ENCODE data around the gene ZSCAN10. TPM values are rescaled to one million over a fixed set of nuclear protein-coding genes. Genes with fewer than 3 reads are reported as not detected.
A peak's percentile ranks its signal among the peaks of the same experiment; 100 is the strongest.
"Not testable (repeated sequence)": the region's sequence is repeated elsewhere in the genome, so short reads cannot be mapped to it uniquely, and the experiment has no call there.

The ZSCAN10 gene
- total and polyA plus RNA-seq, 2 of the 13 experiments (the other 11 are each of a cell fraction or from before 2014, with no cell fraction given), result not detected

GRCh38 chr16:3072576-3073263 lies 26.4 kb downstream of the ZSCAN10 start:
- POLR2A ChIA-PET; H3K4me3 ChIP-seq (replicated peaks in 1 of 3; ENCODE audit: insufficient read depth in 1 of 3, low read depth in 2 of 3, low read length in 3 of 3); CTCF ChIA-PET (ENCODE audit: low intra/inter-chr PET ratio, low total read pairs); FAIRE-seq; H4K20me1 ChIP-seq (ENCODE audit: insufficient read depth, low read length); H3K4me2 ChIP-seq (ENCODE audit: low read depth, low read length); H3K79me2 ChIP-seq (ENCODE audit: insufficient read depth, low read length); H3K36me3 ChIP-seq (replicated peaks in 1 of 2; ENCODE audit: control insufficient read depth in 1 of 2, insufficient read depth in 2 of 2, low read length in 2 of 2); DNase-seq (ENCODE audit: low spot score); intact Hi-C loops (cut with micrococcal nuclease; ENCODE audit: unreplicated experiment); H3K9me3 ChIP-seq (ENCODE audit: low read length); H3K27ac ChIP-seq (ENCODE audit: extremely low read length, insufficient read depth, low read length); BruUV-seq (replicated peaks); in situ Hi-C loops (cut with HindIII; ENCODE audit: extremely low pct_ligation_motif_present, low pct_unique_long_range_greater_than_20kb); H2AFZ ChIP-seq (ENCODE audit: low read length); H3K9ac ChIP-seq (ENCODE audit: insufficient read depth, low read depth, low read length): not testable (repeated sequence)
- Histone ChIP-seq H3K27me3 (ENCODE audit: control insufficient read depth in 1 of 2, insufficient read depth in 2 of 2, low read length in 2 of 2) (peaks cover 2 to 13% of the 10 kb centered on the region in 2 experiments; a peak in 3 of 5 replicates), H3K4me1 (ENCODE audit: insufficient read depth, low read length) (peaks cover 11% of the 10 kb centered on the region)
- WGBS (ENCODE audit: low lambda C conversion rate), result no CpG with 5 or more reads among the region's 18 CpGs
- ATAC-seq, result peak; percentile 17; the same call in 2 of the 3 replicates

GRCh38 chr16:3072148-3072547 lies 26.9 kb downstream of the ZSCAN10 start:
- H3K9me3 ChIP-seq (ENCODE audit: low read length); BruUV-seq (replicated peaks); H3K4me3 ChIP-seq (replicated peaks in 1 of 3; ENCODE audit: insufficient read depth in 1 of 3, low read depth in 2 of 3, low read length in 3 of 3); POLR2A ChIA-PET; H3K4me2 ChIP-seq (ENCODE audit: low read depth, low read length); DNase-seq (ENCODE audit: low spot score); intact Hi-C loops (cut with micrococcal nuclease; ENCODE audit: unreplicated experiment); H3K27ac ChIP-seq (ENCODE audit: extremely low read length, insufficient read depth, low read length); in situ Hi-C loops (cut with HindIII; ENCODE audit: extremely low pct_ligation_motif_present, low pct_unique_long_range_greater_than_20kb); H4K20me1 ChIP-seq (ENCODE audit: insufficient read depth, low read length); H3K9ac ChIP-seq (ENCODE audit: insufficient read depth, low read depth, low read length); FAIRE-seq; H3K79me2 ChIP-seq (ENCODE audit: insufficient read depth, low read length); CTCF ChIA-PET (ENCODE audit: low intra/inter-chr PET ratio, low total read pairs); H2AFZ ChIP-seq (ENCODE audit: low read length): not testable (repeated sequence)
- 25% methylated on average over 3 of the region's 4 CpGs for WGBS (ENCODE audit: low lambda C conversion rate)
- Histone ChIP-seq H3K36me3 (replicated peaks in 1 of 2; ENCODE audit: control insufficient read depth in 1 of 2, insufficient read depth in 2 of 2, low read length in 2 of 2) (peaks cover 9 to 15% of the 10 kb centered on the region in 2 experiments; a peak in 2 of 5 replicates), H3K27me3 (ENCODE audit: control insufficient read depth in 1 of 2, insufficient read depth in 2 of 2, low read length in 2 of 2) (peaks cover 2 to 13% of the 10 kb centered on the region in 2 experiments; a peak in 3 of 5 replicates), H3K4me1 (ENCODE audit: insufficient read depth, low read length) (peaks cover 17% of the 10 kb centered on the region)
- peak; percentile 44 for ATAC-seq
